Activated T-cell treated with anti-CD3 and anti-CD28 coated beads, Interleukin-2, amount 50 U/mL, for 1 hour (primary cell): Measurements from ENCODE around the gene IRGC.
A peak's percentile ranks its signal among the peaks of the same experiment; 100 is the strongest.

Source experiments
- DNase-seq: peaks from one replicate; pipeline ENCODE4 v3.0.0-alpha.2; 2020

Gene IRGC

GRCh38 chr19:43725468-43725867 is 9.6 kb downstream of the IRGC start:
- DNase-seq = no peak

GRCh38 chr19:43726736-43727592 is 11.1 kb downstream of the IRGC start:
- DNase-seq = no peak

- no peak for DNase-seq
These were observed 11.6 kb downstream of the IRGC start for GRCh38 chr19:43727593-43727853.

GRCh38 chr19:43729919-43730318 is 14.0 kb downstream of the IRGC start:
- DNase-seq = no peak

GRCh38 chr19:43731346-43731745 is 15.5 kb downstream of the IRGC start:
- DNase-seq = no peak

- no peak for DNase-seq
These were observed 16.0 kb downstream of the IRGC start for GRCh38 chr19:43731846-43732245.

- DNase-seq = no peak
These were observed 19.1 kb downstream of the IRGC start for GRCh38 chr19:43735013-43735412.

GRCh38 chr19:43735957-43736356 is 20.1 kb downstream of the IRGC start:
- DNase-seq = no peak

GRCh38 chr19:43738780-43739211 is 22.9 kb downstream of the IRGC start:
- no peak for DNase-seq

GRCh38 chr19:43739439-43740235 is 23.8 kb downstream of the IRGC start:
- DNase-seq = no peak

- DNase-seq = no peak
These were observed 25.4 kb downstream of the IRGC start for GRCh38 chr19:43741075-43741825.

- DNase-seq = no peak
These were observed 27.2 kb downstream of the IRGC start for GRCh38 chr19:43743059-43743458.

GRCh38 chr19:43747557-43748204 is 31.8 kb downstream of the IRGC start:
- no peak for DNase-seq

GRCh38 chr19:43748205-43748594 is 32.3 kb downstream of the IRGC start:
- DNase-seq = no peak

GRCh38 chr19:43748685-43749084 is 32.8 kb downstream of the IRGC start:
- DNase-seq = no peak

- DNase-seq = no peak
These were observed 33.3 kb downstream of the IRGC start for GRCh38 chr19:43749152-43749551.

GRCh38 chr19:43749898-43750297 is 34.0 kb downstream of the IRGC start:
- no peak for DNase-seq

GRCh38 chr19:43751466-43752220 is 35.8 kb downstream of the IRGC start:
- no peak for DNase-seq

- DNase-seq = no peak
These were observed 36.5 kb downstream of the IRGC start for GRCh38 chr19:43752287-43752875.

- DNase-seq = no peak
These were observed 38.3 kb downstream of the IRGC start for GRCh38 chr19:43754253-43754502.

- DNase-seq = peak; percentile 98
These were observed 38.8 kb downstream of the IRGC start, which contains the start of gene SMG9 for GRCh38 chr19:43754503-43755255. Gene SMG9, minus strand, starts transcription at chr19:43754962. Its CDS starts 4,221 bp downstream, at chr19:43750741.
